ENCODE data around the gene SRSF2.
"Not testable (repeated sequence)": the region's sequence is repeated elsewhere in the genome, so short reads cannot be mapped to it uniquely, and the experiment has no call there.

Gene SRSF2

GRCh38 chr17:76748657-76749056 is 11.5 kb upstream of the SRSF2 start:
- DNase-seq (ENCODE audit: low read depth): no peak
- no peak overlapping the region for H3K4me3 ChIP-seq (ENCODE audit: low read depth, low read length)
- TF ChIP-seq, protein P1, sequence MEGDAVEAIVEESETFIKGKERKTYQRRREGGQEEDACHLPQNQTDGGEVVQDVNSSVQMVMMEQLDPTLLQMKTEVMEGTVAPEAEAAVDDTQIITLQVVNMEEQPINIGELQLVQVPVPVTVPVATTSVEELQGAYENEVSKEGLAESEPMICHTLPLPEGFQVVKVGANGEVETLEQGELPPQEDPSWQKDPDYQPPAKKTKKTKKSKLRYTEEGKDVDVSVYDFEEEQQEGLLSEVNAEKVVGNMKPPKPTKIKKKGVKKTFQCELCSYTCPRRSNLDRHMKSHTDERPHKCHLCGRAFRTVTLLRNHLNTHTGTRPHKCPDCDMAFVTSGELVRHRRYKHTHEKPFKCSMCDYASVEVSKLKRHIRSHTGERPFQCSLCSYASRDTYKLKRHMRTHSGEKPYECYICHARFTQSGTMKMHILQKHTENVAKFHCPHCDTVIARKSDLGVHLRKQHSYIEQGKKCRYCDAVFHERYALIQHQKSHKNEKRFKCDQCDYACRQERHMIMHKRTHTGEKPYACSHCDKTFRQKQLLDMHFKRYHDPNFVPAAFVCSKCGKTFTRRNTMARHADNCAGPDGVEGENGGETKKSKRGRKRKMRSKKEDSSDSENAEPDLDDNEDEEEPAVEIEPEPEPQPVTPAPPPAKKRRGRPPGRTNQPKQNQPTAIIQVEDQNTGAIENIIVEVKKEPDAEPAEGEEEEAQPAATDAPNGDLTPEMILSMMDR (IDR thresholded peaks at IDR 0.05; ENCODE audit: insufficient read depth, low read depth, low read length, missing control alignments): no peak

GRCh38 chr17:76747716-76748363 is 10.7 kb upstream of the SRSF2 start:
- no peak for DNase-seq (ENCODE audit: low read depth)
- H3K4me3 ChIP-seq (ENCODE audit: low read depth, low read length): no peak overlapping the region
- TF ChIP-seq, protein P1 (IDR thresholded peaks at IDR 0.05; ENCODE audit: insufficient read depth, low read depth, low read length, missing control alignments): no peak

GRCh38 chr17:76745785-76746184 is 8.7 kb upstream of the SRSF2 start:
- not testable (repeated sequence) for H3K4me3 ChIP-seq (ENCODE audit: low read depth, low read length); DNase-seq (ENCODE audit: low read depth)

GRCh38 chr17:76744747-76745146 is 7.6 kb upstream of the SRSF2 start:
- no peak for DNase-seq (ENCODE audit: low read depth)
- TF ChIP-seq, protein P1 (IDR thresholded peaks at IDR 0.05; ENCODE audit: insufficient read depth, low read depth, low read length, missing control alignments): no peak
- H3K4me3 ChIP-seq (ENCODE audit: low read depth, low read length): no peak overlapping the region

DNA sequence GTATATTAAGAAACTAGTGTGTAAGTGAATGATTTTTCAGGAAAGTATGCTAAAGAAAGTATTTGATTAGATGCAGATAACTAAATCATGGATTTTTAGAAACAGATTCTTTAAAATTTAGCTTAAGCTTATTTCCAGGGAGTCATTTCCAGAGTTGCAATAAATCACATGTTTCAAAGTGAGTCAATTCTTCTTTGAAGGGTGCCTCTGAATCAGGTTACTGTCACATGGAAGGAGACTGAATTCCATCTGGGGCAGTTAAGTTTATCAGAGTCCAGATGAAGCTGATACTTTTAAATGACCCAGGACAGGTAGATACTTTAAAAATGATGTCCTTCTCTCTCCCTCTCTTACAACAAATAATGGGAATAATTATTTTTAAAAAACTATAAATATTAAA is 5.8 kb upstream of the SRSF2 start:
- DNase-seq (ENCODE audit: low read depth): no peak
- TF ChIP-seq, protein P1 (IDR thresholded peaks at IDR 0.05; ENCODE audit: insufficient read depth, low read depth, low read length, missing control alignments): no peak

GRCh38 chr17:76740329-76741118 is 3.4 kb upstream of the SRSF2 start:
- TF ChIP-seq, protein P1 (IDR thresholded peaks at IDR 0.05; ENCODE audit: insufficient read depth, low read depth, low read length, missing control alignments): no peak
- H3K4me3 ChIP-seq (ENCODE audit: low read depth, low read length): no peak overlapping the region
- no peak for DNase-seq (ENCODE audit: low read depth)

More for the DNA sequence above, 5.8 kb upstream of the SRSF2 start:
- H3K4me3 ChIP-seq (ENCODE audit: low read depth, low read length): no peak overlapping the region

DNA sequence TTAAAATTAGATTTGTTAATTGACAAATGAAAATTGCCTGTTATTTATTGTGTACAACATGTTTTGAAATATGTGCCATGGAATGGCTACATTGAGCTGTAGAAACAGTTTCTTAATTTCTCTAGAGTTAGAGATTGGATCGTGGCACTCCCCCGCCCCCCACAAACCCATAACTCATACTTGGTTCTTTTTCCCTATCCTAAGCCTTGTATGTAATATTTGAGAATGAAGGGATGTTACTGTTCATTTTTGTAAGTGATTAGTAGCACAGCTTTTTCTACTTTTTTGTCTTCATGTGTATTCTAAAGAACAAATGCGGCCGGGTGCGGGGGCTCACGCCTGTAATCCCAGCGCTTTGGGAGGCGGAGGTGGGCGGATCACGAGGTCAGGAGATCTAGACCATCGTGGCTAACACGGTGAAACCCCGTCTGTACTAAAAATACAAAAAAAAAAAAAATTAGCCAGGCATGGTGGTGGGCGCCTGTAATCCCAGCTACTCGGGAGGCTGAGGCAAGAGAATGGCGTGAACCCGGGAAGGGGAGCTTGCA is 2.5 kb upstream of the SRSF2 start:
- DNase-seq (ENCODE audit: low read depth); H3K4me3 ChIP-seq (ENCODE audit: low read depth, low read length): not testable (repeated sequence)

All from GM12865 (cell line).